Fibroblast of villous mesenchyme (primary cell): ENCODE data around the gene KIAA2012. TPM values are rescaled to one million over a fixed set of nuclear protein-coding genes. Genes with fewer than 3 reads are reported as not detected.

Source experiments
- DNase-seq: peaks from one replicate; pipeline ENCODE4 v3.0.0-alpha.2; 2010; ENCODE audit warnings: low read depth
- H3K4me3 ChIP-seq: 2 replicates; pipeline ENCODE4 v1.5.1; 2011; ENCODE audit warnings: low read depth, mild to moderate bottlenecking, low read length
- total RNA-seq: library from RNA; depleted of rRNA; stranded (reverse); fragments of >200 nt; gene quantifications from 2 replicates; pipeline ENCODE4 v1.2.3, GENCODE V29; 2012
- TF ChIP-seq, protein P1 (sequence below): IDR thresholded peaks from 2 replicates; pipeline ENCODE4 v1.5.1; 2012; ENCODE audit warnings: low read depth, mild to moderate bottlenecking, low read length; ENCODE audit not compliant: insufficient read depth

KIAA2012 gene
- total RNA-seq, 1 donor, result under 0.01 TPM

- TF ChIP-seq, protein P1, sequence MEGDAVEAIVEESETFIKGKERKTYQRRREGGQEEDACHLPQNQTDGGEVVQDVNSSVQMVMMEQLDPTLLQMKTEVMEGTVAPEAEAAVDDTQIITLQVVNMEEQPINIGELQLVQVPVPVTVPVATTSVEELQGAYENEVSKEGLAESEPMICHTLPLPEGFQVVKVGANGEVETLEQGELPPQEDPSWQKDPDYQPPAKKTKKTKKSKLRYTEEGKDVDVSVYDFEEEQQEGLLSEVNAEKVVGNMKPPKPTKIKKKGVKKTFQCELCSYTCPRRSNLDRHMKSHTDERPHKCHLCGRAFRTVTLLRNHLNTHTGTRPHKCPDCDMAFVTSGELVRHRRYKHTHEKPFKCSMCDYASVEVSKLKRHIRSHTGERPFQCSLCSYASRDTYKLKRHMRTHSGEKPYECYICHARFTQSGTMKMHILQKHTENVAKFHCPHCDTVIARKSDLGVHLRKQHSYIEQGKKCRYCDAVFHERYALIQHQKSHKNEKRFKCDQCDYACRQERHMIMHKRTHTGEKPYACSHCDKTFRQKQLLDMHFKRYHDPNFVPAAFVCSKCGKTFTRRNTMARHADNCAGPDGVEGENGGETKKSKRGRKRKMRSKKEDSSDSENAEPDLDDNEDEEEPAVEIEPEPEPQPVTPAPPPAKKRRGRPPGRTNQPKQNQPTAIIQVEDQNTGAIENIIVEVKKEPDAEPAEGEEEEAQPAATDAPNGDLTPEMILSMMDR, result no peak
- DNase-seq, result peak; percentile 51
Measured at GRCh38 chr2:202149936-202150335, 76.9 kb downstream of the KIAA2012 start.

GRCh38 chr2:202152104-202152715 is 79.2 kb downstream of the KIAA2012 start:
- no peak for DNase-seq
- TF ChIP-seq, protein P1, result no peak
- H3K4me3 ChIP-seq, result no peak overlapping the region

More at GRCh38 chr2:202149936-202150335, 76.9 kb downstream of the KIAA2012 start:
- H3K4me3 ChIP-seq, result no peak overlapping the region

GRCh38 chr2:202154613-202155012 is 81.6 kb downstream of the KIAA2012 start:
- H3K4me3 ChIP-seq, result no peak overlapping the region
- peak; percentile 31 for DNase-seq
- TF ChIP-seq, protein P1, result no peak

- DNase-seq, result no peak
- TF ChIP-seq, protein P1, result no peak
- no peak overlapping the region for H3K4me3 ChIP-seq
Measured at GRCh38 chr2:202157211-202157990, 84.3 kb downstream of the KIAA2012 start.

DNA sequence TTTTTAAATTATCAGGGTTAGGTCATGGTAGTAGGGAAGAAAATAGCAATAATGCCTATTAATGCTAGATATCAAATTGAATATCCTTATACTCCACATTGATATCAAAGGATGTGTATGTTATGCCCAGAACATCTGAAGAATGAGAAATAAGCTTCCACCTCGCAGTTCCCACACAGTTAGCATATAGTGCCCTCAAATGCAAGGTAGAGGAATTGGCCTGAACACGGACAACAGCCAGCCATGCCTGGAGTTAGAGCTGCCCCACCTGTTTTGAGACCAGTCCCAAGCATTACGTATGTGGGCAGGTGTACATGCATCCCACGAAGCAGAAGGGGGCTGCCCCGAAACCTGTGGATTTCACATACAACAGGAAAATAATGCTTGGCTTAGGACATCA is 85.7 kb downstream of the KIAA2012 start:
- DNase-seq, result no peak
- TF ChIP-seq, protein P1, result peak; percentile 35

DNA sequence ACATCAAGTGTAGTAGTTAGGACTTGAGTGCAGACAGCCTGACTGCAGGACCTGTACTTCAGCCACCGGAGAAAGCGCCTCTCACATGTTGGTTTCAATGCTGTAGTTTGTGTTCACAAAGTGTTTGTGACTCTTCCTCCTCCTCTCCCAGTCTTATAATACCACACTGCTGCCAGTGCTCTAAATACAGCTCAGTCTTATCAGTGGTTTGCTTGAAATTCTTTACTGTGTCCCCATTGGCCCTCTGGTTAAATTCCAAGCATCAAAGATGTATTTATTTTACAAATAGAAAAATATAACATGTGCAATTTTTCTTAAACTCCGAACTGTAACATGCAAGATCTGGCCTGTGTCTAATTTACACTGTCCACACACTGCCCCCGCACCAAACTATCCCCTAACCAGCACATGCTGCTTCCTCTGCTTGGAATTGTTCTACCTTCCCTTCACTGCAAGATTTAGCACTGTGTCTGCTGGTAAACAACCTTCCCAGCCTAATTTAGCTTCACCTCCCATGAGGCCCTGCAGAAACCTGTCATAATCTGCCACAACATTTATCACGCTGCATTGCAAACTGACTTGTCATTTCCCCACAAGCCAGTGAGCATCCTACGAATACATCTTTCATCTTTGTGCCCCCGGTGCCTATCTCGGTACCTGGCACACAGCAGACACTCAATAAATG is 88.2 kb downstream of the KIAA2012 start:
- peak; percentile 40 for DNase-seq

More for the DNA sequence above, 85.7 kb downstream of the KIAA2012 start:
- no peak overlapping the region for H3K4me3 ChIP-seq

More for the DNA sequence above, 88.2 kb downstream of the KIAA2012 start:
- no peak overlapping the region for H3K4me3 ChIP-seq
- TF ChIP-seq, protein P1, result no peak
